Keratinocyte (primary cell): ENCODE measurements around the gene GOLT1A. TPM values are rescaled to one million over a fixed set of nuclear protein-coding genes. Genes with fewer than 3 reads are reported as not detected.

Experiments
- DNase-seq: peaks from one replicate; pipeline ENCODE4 v3.0.0-alpha.2; 2011; ENCODE audit warnings: low read depth, missing footprints, low spot score
- FAIRE-seq: peaks from 2 replicates; lab custom pipeline; 2011; peaks lifted over from hg19 to GRCh38; lab: Jason Lieb, UNC
- H2AFZ ChIP-seq: 2 replicates; pipeline ENCODE4 v1.6.0; 2012; ENCODE audit warnings: low read length, control low read depth, inconsistent platforms; ENCODE audit not compliant: control insufficient read depth
- H3K27ac ChIP-seq: 2 replicates; pipeline ENCODE4 v1.5.1; 2011; ENCODE audit warnings: low read length; ENCODE audit not compliant: control insufficient read depth, insufficient read depth
- H3K27me3 ChIP-seq: 3 replicates; pipeline ENCODE4 v1.6.0; 2011; ENCODE audit warnings: low read length; ENCODE audit not compliant: control insufficient read depth, insufficient read depth; ENCODE audit errors: extremely low read depth
- H3K36me3 ChIP-seq, 2 experiments: 2 replicates in 1 of 2; 3 replicates in 1 of 2; pipeline ENCODE4 v1.5.1; 2011; ENCODE audit warnings: low read length in 2 of 2, mild to moderate bottlenecking in 1 of 2; ENCODE audit not compliant: control insufficient read depth in 2 of 2, insufficient read depth in 2 of 2; ENCODE audit errors: extremely low read depth in 1 of 2
- H3K4me1 ChIP-seq: 3 replicates; pipeline ENCODE4 v1.5.1; 2011; ENCODE audit warnings: low read length; ENCODE audit not compliant: control insufficient read depth, insufficient read depth; ENCODE audit errors: extremely low read depth
- H3K4me2 ChIP-seq: 3 replicates; pipeline ENCODE4 v1.6.0; 2011; ENCODE audit warnings: low read depth, low read length; ENCODE audit not compliant: control insufficient read depth, insufficient read depth; ENCODE audit errors: extremely low read depth
- H3K4me3 ChIP-seq, 3 experiments: fragments of 200-600 bp in 1 of 3; sonication (generic) in 1 of 3; 2 replicates in 2 of 3; 3 replicates in 1 of 3; pipeline ENCODE4 v1.5.1; 2011 to 2016; ENCODE audit warnings: low read length in 3 of 3, mild to moderate bottlenecking in 3 of 3, control low read depth in 2 of 3, inconsistent platforms in 1 of 3, low read depth in 1 of 3, mixed read lengths in 1 of 3, mixed run types in 1 of 3, moderate library complexity in 1 of 3; ENCODE audit not compliant: control insufficient read depth in 2 of 3, insufficient read depth in 2 of 3; ENCODE audit errors: extremely low read depth in 1 of 3
- H3K79me2 ChIP-seq: 2 replicates; pipeline ENCODE4 v1.6.0; 2012; ENCODE audit warnings: low read length; ENCODE audit not compliant: control insufficient read depth, insufficient read depth
- H3K9ac ChIP-seq: 3 replicates; pipeline ENCODE4 v1.6.0; 2011; ENCODE audit warnings: low read length; ENCODE audit not compliant: control insufficient read depth, insufficient read depth; ENCODE audit errors: extremely low read depth
- H3K9me1 ChIP-seq: 3 replicates; pipeline ENCODE4 v1.6.0; 2011; ENCODE audit warnings: low read length; ENCODE audit not compliant: control insufficient read depth, insufficient read depth; ENCODE audit errors: extremely low read depth
- H3K9me3 ChIP-seq: 2 replicates; pipeline ENCODE4 v1.5.1; 2012; ENCODE audit warnings: low read depth, low read length; ENCODE audit not compliant: control insufficient read depth
- H4K20me1 ChIP-seq: 3 replicates; pipeline ENCODE4 v1.6.0; 2011; ENCODE audit warnings: low read length; ENCODE audit not compliant: control insufficient read depth, insufficient read depth; ENCODE audit errors: extremely low read depth
- CTCF ChIP-seq, 3 experiments: IDR thresholded peaks in 1 of 3; conservative IDR thresholded peaks in 1 of 3; optimal IDR thresholded peaks in 1 of 3; 2 replicates in 2 of 3; 3 replicates in 1 of 3; pipeline versions ENCODE3 to v1.5.1; 2011; ENCODE audit warnings: low read length in 3 of 3, mild to moderate bottlenecking in 3 of 3, moderate library complexity in 2 of 3, control low read depth in 1 of 3, inconsistent platforms in 1 of 3; ENCODE audit not compliant: insufficient read depth in 2 of 3; ENCODE audit errors: extremely low read depth in 1 of 3
- EZH2 ChIP-seq: IDR thresholded peaks from one replicate; pipeline ENCODE4 v1.6.1; 2012; ENCODE audit warnings: inconsistent platforms, mild to moderate bottlenecking, low read length, moderate library complexity
- dilution Hi-C: fragments of 300-500 bp; cut with MboI; formaldehyde crosslinking; loops from one replicate; pipeline ENCODE4 v1.7.0; 2020; ENCODE audit warnings: low sequenced_read_pairs; ENCODE audit not compliant: extremely low pct_ligation_motif_present
- polyA plus RNA-seq, 5 experiments: library from polyadenylated mRNA; depleted of rRNA in 3 of 5; stranded (reverse) in 3 of 5; stranded (forward) in 1 of 5; unstranded in 1 of 5; fragments of >200 nt; gene quantifications; 1 replicate in 1 of 5; 2 replicates in 3 of 5; 3 replicates in 1 of 5; pipeline versions ENCODE4 v1.2.1 to v1.2.3, GENCODE V29; 2011 to 2012; ENCODE audit warnings: missing spikeins in 2 of 5, low read depth in 1 of 5, low replicate concordance in 1 of 5

The GOLT1A gene
- polyA plus RNA-seq, 1 donor (not counting 4 experiments of a cell fraction or from before 2014, with no cell fraction given): 0.46 TPM

- H3K27ac ChIP-seq: no peak overlapping the region
- H3K4me3 ChIP-seq: no peak overlapping the region
Measured at GRCh38 chr1:204149635-204150565, 63.9 kb downstream of the GOLT1A start.

DNA sequence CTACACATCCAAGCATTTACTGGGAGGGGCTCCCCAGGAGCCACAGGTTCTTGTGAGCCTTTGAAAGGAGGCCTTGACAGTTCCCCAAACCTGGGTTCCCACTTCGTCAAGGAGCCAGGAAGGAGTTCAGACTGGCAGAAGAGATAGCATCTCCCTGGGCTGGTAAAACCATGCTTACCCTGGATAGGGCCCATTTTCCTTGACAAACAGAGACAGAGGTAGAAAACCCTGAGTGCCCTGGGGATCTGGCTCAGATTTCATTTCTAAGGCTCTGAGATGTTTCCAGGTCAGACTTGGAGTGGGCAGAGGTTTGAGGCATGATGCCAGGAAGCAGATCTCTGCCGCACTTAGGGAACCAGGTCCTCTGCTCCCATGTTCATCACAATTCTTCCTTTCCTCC, 64.7 kb downstream of the GOLT1A start:
- Histone ChIP-seq H3K27ac (no peak overlapping the region), H3K4me3 (no peak overlapping the region), H3K4me1 (peaks cover 20% of the 10 kb centered on the region), H3K9me1 (no peaks in the 10 kb centered on the region), H3K4me2 (no peak overlapping the region), H3K9ac (no peak overlapping the region), H3K36me3 (no peaks in the 10 kb centered on the region), H3K79me2 (no peaks in the 10 kb centered on the region), H3K27me3 (no peaks in the 10 kb centered on the region), H2AFZ (no peak overlapping the region), H3K9me3 (no peaks in the 10 kb centered on the region), H4K20me1 (no peaks in the 10 kb centered on the region)
- dilution Hi-C loops: loop anchor here (25.0 kb wide), 1 partner anchor 287 kb away; the partner anchor contains the start of gene SNRPE
- FAIRE-seq (no peak), DNase-seq (no peak)
- no peak for TF ChIP-seq CTCF (optimal IDR thresholded peaks at IDR 0.05 in 1 of 3, IDR thresholded peaks at IDR 0.05 in 1 of 3, conservative IDR thresholded peaks at IDR 0.05 in 1 of 3; ENCODE audit: extremely low read depth in 1 of 3, insufficient read depth in 2 of 3, low read length in 3 of 3)
- TF ChIP-seq EZH2: no peak

More at GRCh38 chr1:204149635-204150565, 63.9 kb downstream of the GOLT1A start:
- FAIRE-seq (no peak), DNase-seq (no peak)
- dilution Hi-C loops: loop anchor here (25.0 kb wide), 1 partner anchor 288 kb away; the partner anchor contains the start of gene SNRPE
- Histone ChIP-seq H3K36me3 (no peaks in the 10 kb centered on the region), H3K27me3 (no peaks in the 10 kb centered on the region), H3K4me1 (peaks cover 28% of the 10 kb centered on the region), H2AFZ (no peak overlapping the region), H3K9me1 (no peaks in the 10 kb centered on the region), H3K9me3 (no peaks in the 10 kb centered on the region), H3K4me2 (peak overlapping the region; percentile 39), H3K9ac (no peak overlapping the region), H4K20me1 (no peaks in the 10 kb centered on the region), H3K79me2 (no peaks in the 10 kb centered on the region)
- TF ChIP-seq CTCF (optimal IDR thresholded peaks at IDR 0.05 in 1 of 3, IDR thresholded peaks at IDR 0.05 in 1 of 3, conservative IDR thresholded peaks at IDR 0.05 in 1 of 3; ENCODE audit: extremely low read depth in 1 of 3, insufficient read depth in 2 of 3, low read length in 3 of 3) (no peak), EZH2 (no peak)

Other genes starting within 250 kb of the GOLT1A start
- 4.9 to 6.1 TPM (median 5.6 TPM) in 3 replicates for gene SOX13, start 140.9 kb downstream of the GOLT1A start, polyA plus RNA-seq
- gene ETNK2, start 61.9 kb downstream of the GOLT1A start, polyA plus RNA-seq: 18.4 to 26.4 TPM (median 20.6 TPM) in 3 replicates
- gene REN, start 47.7 kb downstream of the GOLT1A start, polyA plus RNA-seq: 0.05 TPM in 1 of 3 replicates, not detected in the others
- not detected in 3 replicates for gene KISS1, start 17.5 kb downstream of the GOLT1A start, polyA plus RNA-seq
- gene PLEKHA6, start 145.9 kb upstream of the GOLT1A start, polyA plus RNA-seq: 1.5 to 3.4 TPM (median 1.6 TPM) in 3 replicates
- gene PPP1R15B, start 197.8 kb upstream of the GOLT1A start, polyA plus RNA-seq: 13.7 to 22.8 TPM (median 19.1 TPM) in 3 replicates